ENCODE data around the gene PKDREJ.
"Not testable (repeated sequence)": the region's sequence is repeated elsewhere in the genome, so short reads cannot be mapped to it uniquely, and the experiment has no call there.

The PKDREJ gene

GRCh38 chr22:46263216-46263590 lies at the start of gene PKDREJ:
PKDREJ (minus strand) TSS chr22:46263343; CDS start chr22:46263322, 21 bp downstream.
- Histone ChIP-seq H3K4me3 (ENCODE audit: insufficient read length, low read depth) (peak within 1 kb of the TSS; percentile 32), H3K4me1 (ENCODE audit: insufficient read depth, insufficient read length) (no peaks in the 10 kb centered on the region)
- no peak for DNase-seq (ENCODE audit: low read depth, low spot score)

GRCh38 chr22:46312848-46313247 lies 49.7 kb upstream of the PKDREJ start:
- not testable (repeated sequence) for H3K9ac ChIP-seq (ENCODE audit: insufficient read length, low read depth); H3K9me3 ChIP-seq (ENCODE audit: insufficient read depth, low read length); H3K4me1 ChIP-seq (ENCODE audit: insufficient read depth, insufficient read length); DNase-seq (ENCODE audit: low read depth, low spot score); H3K27me3 ChIP-seq (ENCODE audit: insufficient read depth, insufficient read length); H3K4me3 ChIP-seq (ENCODE audit: insufficient read length, low read depth)
- H3K36me3 ChIP-seq (ENCODE audit: insufficient read depth, insufficient read length, low read length) = peaks cover 75% of the 10 kb centered on the region

More at GRCh38 chr22:46263216-46263590, at the start of gene PKDREJ:
- H3K27me3 ChIP-seq (ENCODE audit: insufficient read depth, insufficient read length) = peaks cover 56% of the 10 kb centered on the region
- peak within 1 kb of the TSS; percentile 61 for H3K9ac ChIP-seq (ENCODE audit: insufficient read length, low read depth)
- TF ChIP-seq SUZ12 (IDR thresholded peaks at IDR 0.05; ENCODE audit: extremely low read depth, insufficient read depth, insufficient read length) (no peak), YY1 (IDR thresholded peaks at IDR 0.05; ENCODE audit: insufficient read depth, insufficient read length) (no peak), ZNF274 (IDR thresholded peaks at IDR 0.05; ENCODE audit: low read depth, low read length) (no peak)
- H3K9me3 ChIP-seq (ENCODE audit: insufficient read depth, low read length) = peaks cover 27% of the 10 kb centered on the region; the same call in 1 of the 2 replicates
- H3K36me3 ChIP-seq (ENCODE audit: insufficient read depth, insufficient read length, low read length) = no peaks in the 10 kb centered on the region

- no peak overlapping the region for H3K4me3 ChIP-seq (ENCODE audit: insufficient read length, low read depth)
- peaks cover 68% of the 10 kb centered on the region for H3K36me3 ChIP-seq (ENCODE audit: insufficient read depth, insufficient read length, low read length)
- no peaks in the 10 kb centered on the region for H3K27me3 ChIP-seq (ENCODE audit: insufficient read depth, insufficient read length)
- no peaks in the 10 kb centered on the region for H3K4me1 ChIP-seq (ENCODE audit: insufficient read depth, insufficient read length)
- H3K9me3 ChIP-seq (ENCODE audit: insufficient read depth, low read length) = no peaks in the 10 kb centered on the region
- no peak for DNase-seq (ENCODE audit: low read depth, low spot score)
- no peak overlapping the region for H3K9ac ChIP-seq (ENCODE audit: insufficient read length, low read depth)
- no peak for TF ChIP-seq YY1 (IDR thresholded peaks at IDR 0.05; ENCODE audit: insufficient read depth, insufficient read length)
- TF ChIP-seq ZNF274 (IDR thresholded peaks at IDR 0.05; ENCODE audit: low read depth, low read length) = no peak
- no peak for TF ChIP-seq SUZ12 (IDR thresholded peaks at IDR 0.05; ENCODE audit: extremely low read depth, insufficient read depth, insufficient read length)
These were observed 48.9 kb upstream of the PKDREJ start for GRCh38 chr22:46312056-46312455.

GRCh38 chr22:46309526-46310085 lies 46.5 kb upstream of the PKDREJ start:
- Histone ChIP-seq H3K9ac (ENCODE audit: insufficient read length, low read depth) (no peak overlapping the region), H3K27me3 (ENCODE audit: insufficient read depth, insufficient read length) (no peaks in the 10 kb centered on the region), H3K9me3 (ENCODE audit: insufficient read depth, low read length) (no peaks in the 10 kb centered on the region), H3K4me1 (ENCODE audit: insufficient read depth, insufficient read length) (no peaks in the 10 kb centered on the region), H3K4me3 (ENCODE audit: insufficient read length, low read depth) (no peak overlapping the region), H3K36me3 (ENCODE audit: insufficient read depth, insufficient read length, low read length) (peaks cover 61% of the 10 kb centered on the region)
- no peak for TF ChIP-seq SUZ12 (IDR thresholded peaks at IDR 0.05; ENCODE audit: extremely low read depth, insufficient read depth, insufficient read length)
- TF ChIP-seq YY1 (IDR thresholded peaks at IDR 0.05; ENCODE audit: insufficient read depth, insufficient read length) = no peak
- no peak for TF ChIP-seq ZNF274 (IDR thresholded peaks at IDR 0.05; ENCODE audit: low read depth, low read length)
- no peak for DNase-seq (ENCODE audit: low read depth, low spot score)

GRCh38 chr22:46308283-46308988 lies 45.3 kb upstream of the PKDREJ start:
- Histone ChIP-seq H3K27me3 (ENCODE audit: insufficient read depth, insufficient read length) (no peaks in the 10 kb centered on the region), H3K9me3 (ENCODE audit: insufficient read depth, low read length) (no peaks in the 10 kb centered on the region), H3K9ac (ENCODE audit: insufficient read length, low read depth) (no peak overlapping the region), H3K4me1 (ENCODE audit: insufficient read depth, insufficient read length) (no peaks in the 10 kb centered on the region), H3K36me3 (ENCODE audit: insufficient read depth, insufficient read length, low read length) (peaks cover 59% of the 10 kb centered on the region), H3K4me3 (ENCODE audit: insufficient read length, low read depth) (no peak overlapping the region)
- TF ChIP-seq ZNF274 (IDR thresholded peaks at IDR 0.05; ENCODE audit: low read depth, low read length) = no peak
- TF ChIP-seq SUZ12 (IDR thresholded peaks at IDR 0.05; ENCODE audit: extremely low read depth, insufficient read depth, insufficient read length) = no peak
- no peak for TF ChIP-seq YY1 (IDR thresholded peaks at IDR 0.05; ENCODE audit: insufficient read depth, insufficient read length)
- no peak for DNase-seq (ENCODE audit: low read depth, low spot score)

- Histone ChIP-seq H3K9me3 (ENCODE audit: insufficient read depth, low read length) (no peaks in the 10 kb centered on the region), H3K4me1 (ENCODE audit: insufficient read depth, insufficient read length) (peaks cover 3% of the 10 kb centered on the region), H3K4me3 (ENCODE audit: insufficient read length, low read depth) (no peak overlapping the region), H3K36me3 (ENCODE audit: insufficient read depth, insufficient read length, low read length) (peaks cover 59% of the 10 kb centered on the region), H3K9ac (ENCODE audit: insufficient read length, low read depth) (no peak overlapping the region), H3K27me3 (ENCODE audit: insufficient read depth, insufficient read length) (no peaks in the 10 kb centered on the region)
- TF ChIP-seq SUZ12 (IDR thresholded peaks at IDR 0.05; ENCODE audit: extremely low read depth, insufficient read depth, insufficient read length) = no peak
- no peak for TF ChIP-seq ZNF274 (IDR thresholded peaks at IDR 0.05; ENCODE audit: low read depth, low read length)
- TF ChIP-seq YY1 (IDR thresholded peaks at IDR 0.05; ENCODE audit: insufficient read depth, insufficient read length) = no peak
- DNase-seq (ENCODE audit: low read depth, low spot score) = no peak
These were observed 40.3 kb upstream of the PKDREJ start for GRCh38 chr22:46303347-46303965.

- H3K4me1 ChIP-seq (ENCODE audit: insufficient read depth, insufficient read length) = peaks cover 10% of the 10 kb centered on the region
- TF ChIP-seq YY1 (IDR thresholded peaks at IDR 0.05; ENCODE audit: insufficient read depth, insufficient read length) (no peak), SUZ12 (IDR thresholded peaks at IDR 0.05; ENCODE audit: extremely low read depth, insufficient read depth, insufficient read length) (no peak), ZNF274 (IDR thresholded peaks at IDR 0.05; ENCODE audit: low read depth, low read length) (no peak)
- H3K9me3 ChIP-seq (ENCODE audit: insufficient read depth, low read length) = no peaks in the 10 kb centered on the region
- H3K27me3 ChIP-seq (ENCODE audit: insufficient read depth, insufficient read length) = no peaks in the 10 kb centered on the region
- H3K36me3 ChIP-seq (ENCODE audit: insufficient read depth, insufficient read length, low read length) = peaks cover 48% of the 10 kb centered on the region
- H3K9ac ChIP-seq (ENCODE audit: insufficient read length, low read depth) = peak overlapping the region; percentile 42
- H3K4me3 ChIP-seq (ENCODE audit: insufficient read length, low read depth) = no peak overlapping the region
- DNase-seq (ENCODE audit: low read depth, low spot score) = no peak
These were observed 37.3 kb upstream of the PKDREJ start for GRCh38 chr22:46300491-46300890.
